ENCODE data around the gene STARD3. TPM values are rescaled to one million over a fixed set of nuclear protein-coding genes. Genes with fewer than 3 reads are reported as not detected.

The STARD3 gene
- total RNA-seq, 2 donors from 2014 or later, result 22.8 to 24.8 TPM

DNA sequence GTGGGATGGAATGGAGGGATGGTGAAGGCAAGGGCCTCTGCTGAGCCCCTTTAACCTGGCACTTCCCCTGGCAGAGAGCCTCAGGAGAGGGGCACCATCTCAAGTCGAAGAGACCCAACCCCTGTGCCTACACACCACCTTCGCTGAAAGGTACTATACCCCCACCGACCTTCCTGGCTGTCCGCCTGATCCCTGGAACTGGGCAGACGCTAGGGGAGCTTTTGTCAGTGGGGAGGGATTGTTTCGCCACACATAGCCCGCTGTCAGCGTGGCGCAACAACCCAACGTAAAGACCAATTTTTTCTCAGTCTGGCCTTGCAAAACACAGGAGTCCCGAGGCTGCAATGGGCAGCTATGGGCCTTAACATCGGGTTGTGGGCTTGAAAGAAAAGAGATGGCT lies 7.0 kb upstream of the STARD3 start:
- no peak for DNase-seq
- intact Hi-C loops (cut with DNase I), result no loop called here
- ATAC-seq, result no peak

DNA sequence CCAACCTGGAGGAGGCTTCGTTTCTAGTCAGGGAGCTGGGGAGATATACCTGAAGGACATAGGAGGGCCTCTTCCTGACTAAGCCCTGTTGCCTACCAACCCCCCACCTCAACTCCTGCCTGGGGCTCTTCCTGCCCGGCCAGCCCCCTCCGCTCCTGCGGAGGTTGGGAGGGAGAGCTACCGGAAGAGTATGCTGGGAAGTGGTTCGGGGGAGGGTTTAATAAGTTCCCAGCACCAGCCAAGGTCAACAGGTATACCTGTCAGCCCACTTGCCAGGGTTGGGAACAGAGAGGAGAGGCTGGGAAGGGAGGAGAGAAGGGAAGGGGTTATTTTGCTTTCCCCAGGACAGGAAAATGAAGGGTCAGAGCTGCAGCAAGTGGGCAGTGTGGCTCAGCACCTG lies 5.5 kb upstream of the STARD3 start:
- no peak for ATAC-seq
- DNase-seq, result no peak
- intact Hi-C loops (cut with DNase I), result no loop called here

DNA sequence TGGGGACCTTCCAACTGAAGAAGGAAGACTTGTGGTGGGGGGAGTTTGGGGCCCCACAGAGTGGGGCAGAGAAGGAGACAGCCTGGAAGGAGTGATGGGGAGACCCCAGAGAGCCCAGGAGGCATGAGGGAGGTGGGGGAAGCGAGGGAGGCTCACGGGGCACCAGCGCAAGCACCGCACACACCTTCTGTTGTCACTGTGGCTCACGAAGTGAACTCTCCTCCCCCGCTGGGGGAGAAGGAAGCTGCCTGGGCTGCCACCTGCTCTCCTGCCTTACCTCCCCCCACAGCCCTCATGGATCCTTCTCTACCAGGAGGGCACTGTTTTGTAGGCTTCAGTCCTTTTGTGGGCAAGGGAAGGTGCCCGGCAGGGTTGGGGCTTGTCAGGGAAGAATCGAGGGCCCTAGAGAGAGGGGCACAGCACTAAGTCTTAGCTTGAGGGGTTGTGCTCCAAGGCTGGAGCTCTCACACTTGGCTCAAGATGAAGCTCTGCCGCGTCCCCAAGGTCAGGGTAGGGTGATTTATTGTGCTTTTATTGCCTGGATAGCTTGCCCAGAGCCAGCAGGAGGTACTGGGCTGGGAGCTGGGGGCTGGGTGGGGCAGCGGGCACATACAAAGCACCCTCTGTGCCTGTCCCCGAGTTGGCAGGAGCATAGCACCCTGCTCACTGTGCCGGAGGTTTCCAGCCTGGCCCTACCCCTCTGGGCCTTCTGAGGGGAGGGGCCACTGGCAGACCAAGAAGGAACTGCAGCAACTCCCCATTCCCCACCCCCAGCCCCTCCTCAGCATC lies 4.6 kb upstream of the STARD3 start:
- intact Hi-C loops (cut with DNase I), result no loop called here
- ATAC-seq (peak in 1 of 2 donors; percentile 25), DNase-seq (no peak)

DNA sequence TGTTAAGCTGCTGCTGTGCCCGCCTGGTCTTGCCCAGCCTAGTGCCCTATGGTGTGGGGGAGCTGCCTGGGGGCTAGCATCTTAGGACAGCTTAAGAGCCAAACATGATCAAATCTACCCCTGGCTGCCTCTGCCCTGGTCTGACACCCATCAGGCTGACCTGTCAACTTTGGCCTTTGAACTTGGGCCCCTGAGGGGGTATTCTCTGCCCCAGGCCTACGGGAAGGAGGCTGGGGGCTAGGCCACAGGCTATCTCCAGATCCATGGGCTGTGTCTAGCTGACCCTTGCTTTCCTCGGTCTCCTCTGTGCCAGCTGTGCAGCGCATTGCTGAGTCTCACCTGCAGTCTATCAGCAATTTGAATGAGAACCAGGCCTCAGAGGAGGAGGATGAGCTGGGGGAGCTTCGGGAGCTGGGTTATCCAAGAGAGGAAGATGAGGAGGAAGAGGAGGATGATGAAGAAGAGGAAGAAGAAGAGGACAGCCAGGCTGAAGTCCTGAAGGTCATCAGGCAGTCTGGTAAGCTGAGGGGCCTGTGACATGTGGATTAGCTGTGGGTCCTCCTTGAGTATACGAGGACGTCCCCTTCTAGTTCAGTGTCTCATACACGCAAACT lies 3.3 kb upstream of the STARD3 start:
- intact Hi-C loops (cut with DNase I), result no loop called here
- no peak for ATAC-seq
- no peak for DNase-seq

DNA sequence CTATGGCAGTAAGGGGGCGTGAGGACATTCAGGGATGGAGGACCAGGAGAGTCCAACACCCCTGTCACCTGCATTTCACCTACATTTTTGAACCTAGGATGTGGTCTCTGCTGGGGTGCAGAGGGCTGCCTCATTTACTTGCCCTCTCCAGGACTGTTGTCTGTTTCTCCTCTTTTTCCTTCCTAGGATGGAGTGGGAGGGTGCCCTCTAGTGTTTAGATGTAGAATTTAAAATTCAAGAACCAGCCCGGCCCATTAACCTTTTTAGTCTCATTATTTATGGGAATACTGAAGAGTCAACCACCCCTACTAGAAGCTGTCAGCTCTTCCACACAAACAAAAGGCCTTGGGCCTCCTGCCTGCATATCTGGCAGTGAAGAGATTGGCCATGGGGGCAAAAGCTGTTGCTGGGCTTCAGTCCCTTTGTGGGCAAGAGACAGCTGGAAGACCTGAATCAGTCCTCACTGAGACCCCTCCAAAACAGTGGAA lies 2.5 kb upstream of the STARD3 start:
- DNase-seq, result no peak

DNA sequence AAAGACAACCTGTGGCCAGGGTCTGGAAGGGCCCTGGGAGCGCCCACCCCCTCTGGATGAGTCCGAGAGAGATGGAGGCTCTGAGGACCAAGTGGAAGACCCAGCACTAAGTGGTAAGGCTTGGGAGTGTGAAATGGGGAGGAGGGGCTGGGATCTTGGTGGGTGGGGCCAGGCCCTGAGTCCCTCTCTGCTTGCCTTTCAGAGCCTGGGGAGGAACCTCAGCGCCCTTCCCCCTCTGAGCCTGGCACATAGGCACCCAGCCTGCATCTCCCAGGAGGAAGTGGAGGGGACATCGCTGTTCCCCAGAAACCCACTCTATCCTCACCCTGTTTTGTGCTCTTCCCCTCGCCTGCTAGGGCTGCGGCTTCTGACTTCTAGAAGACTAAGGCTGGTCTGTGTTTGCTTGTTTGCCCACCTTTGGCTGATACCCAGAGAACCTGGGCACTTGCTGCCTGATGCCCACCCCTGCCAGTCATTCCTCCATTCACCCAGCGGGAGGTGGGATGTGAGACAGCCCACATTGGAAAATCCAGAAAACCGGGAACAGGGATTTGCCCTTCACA lies 1.2 kb upstream of the STARD3 start:
- ATAC-seq (no peak), DNase-seq (no peak)
- intact Hi-C loops (cut with DNase I), result no loop called here

More for the DNA sequence above, 2.5 kb upstream of the STARD3 start:
- ATAC-seq, result no peak
- intact Hi-C loops (cut with DNase I), result no loop called here

DNA sequence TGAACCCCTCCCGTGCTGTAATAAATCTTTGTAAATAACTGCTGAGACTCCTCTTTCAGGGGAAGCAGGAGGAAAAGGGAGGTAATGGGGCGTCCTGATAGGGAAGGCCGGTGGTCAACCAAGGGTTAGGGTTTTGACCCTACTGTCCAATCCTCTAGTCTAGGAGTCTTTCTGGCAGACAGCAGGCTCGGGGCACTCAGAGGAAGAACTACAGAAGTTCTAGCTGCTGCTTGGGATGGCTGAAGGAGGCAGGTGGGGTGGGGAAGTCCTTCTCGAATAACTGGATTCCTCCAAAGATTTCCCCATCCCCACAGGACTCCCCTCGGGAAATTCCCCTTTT lies 387 bp upstream of the STARD3 start:
- no peak for ATAC-seq

DNA sequence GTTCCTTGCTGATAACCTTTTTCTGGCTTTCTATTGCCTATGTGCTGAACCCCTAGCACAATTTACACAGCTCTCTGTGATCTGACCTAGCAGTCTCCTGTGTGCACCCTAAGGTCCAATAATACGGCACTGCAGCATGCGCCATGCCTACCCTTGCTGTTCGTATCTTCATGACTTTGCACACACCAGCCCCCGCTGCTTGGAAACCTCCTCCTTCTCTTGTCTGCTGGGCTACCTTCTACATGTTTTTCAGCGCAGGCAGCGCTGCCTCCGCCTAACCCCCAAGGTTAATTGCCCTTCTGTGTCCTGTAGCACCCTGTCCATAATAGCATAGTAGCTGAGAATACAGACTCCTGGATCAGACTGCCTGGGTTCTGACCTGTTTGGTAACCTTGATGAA lies 1.4 kb downstream of the STARD3 start:
- intact Hi-C loops (cut with DNase I), result no loop called here
- no peak for DNase-seq
- no peak for ATAC-seq

More for the DNA sequence above, 387 bp upstream of the STARD3 start:
- DNase-seq, result no peak
- intact Hi-C loops (cut with DNase I), result no loop called here

DNA sequence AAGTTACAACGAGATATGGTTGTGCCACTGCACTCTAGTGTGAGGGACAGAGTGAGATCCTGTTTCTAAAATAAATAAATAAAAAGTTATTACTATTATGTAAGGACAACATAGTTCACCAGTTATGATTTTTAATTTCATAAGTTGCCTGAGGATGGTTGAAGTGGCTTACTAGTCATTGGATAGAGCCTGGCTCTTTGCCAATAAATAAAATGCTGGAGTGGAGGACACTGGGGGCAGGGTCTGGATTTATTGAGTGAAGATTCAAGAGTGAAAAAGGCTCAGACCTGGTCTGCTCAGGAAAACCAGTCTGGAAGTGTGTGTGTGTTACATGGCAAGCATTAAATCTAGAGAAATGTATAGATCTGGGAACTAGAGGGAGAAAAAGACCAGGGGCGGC lies 2.1 kb downstream of the STARD3 start:
- DNase-seq (no peak), ATAC-seq (no peak)
- intact Hi-C loops (cut with DNase I), result no loop called here

DNA sequence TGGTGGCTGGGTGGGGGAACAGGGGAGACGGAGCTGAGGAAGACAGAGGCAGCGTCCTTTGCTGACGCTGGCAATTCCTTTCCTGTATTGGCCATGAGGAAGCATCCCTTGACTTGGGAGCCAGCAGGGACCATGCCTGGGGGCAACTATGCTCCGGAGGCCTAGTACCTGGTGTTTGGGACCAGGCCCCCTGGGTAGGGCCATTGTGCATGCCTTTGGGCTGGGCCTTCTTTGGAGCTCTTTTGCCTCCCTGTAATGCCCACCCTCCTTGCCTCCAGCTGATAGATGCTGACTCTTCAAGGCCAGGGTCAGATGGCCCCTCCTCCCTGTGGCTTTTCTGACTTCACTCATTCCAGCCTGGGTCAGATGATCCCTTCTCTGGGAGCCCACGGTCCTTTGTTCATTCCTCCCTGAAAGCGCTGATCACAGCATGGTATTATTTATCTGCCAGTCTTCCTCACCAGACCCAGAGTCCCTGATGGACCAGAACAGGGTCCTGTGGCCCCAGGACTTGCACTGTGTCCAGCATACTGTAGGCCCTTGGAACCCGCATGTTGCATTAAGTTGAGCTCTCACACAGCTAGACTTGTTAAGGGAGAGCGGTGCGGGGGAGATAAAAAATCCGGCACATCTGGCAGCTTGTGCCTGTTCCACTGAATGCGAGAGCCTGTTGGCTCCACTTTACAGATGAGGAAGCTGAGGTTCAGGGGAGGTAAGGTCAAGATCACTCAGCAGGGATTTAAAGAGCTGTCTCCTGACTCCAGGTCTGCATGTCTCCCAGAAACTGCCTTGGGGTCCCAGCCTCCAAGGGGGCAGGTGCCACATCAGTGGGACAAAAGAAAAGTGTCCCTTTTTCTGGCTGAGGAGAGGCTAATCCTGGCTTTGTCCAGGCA lies 2.9 kb downstream of the STARD3 start:
- ATAC-seq (no peak), DNase-seq (no peak)
- intact Hi-C loops (cut with DNase I), result no loop called here

DNA sequence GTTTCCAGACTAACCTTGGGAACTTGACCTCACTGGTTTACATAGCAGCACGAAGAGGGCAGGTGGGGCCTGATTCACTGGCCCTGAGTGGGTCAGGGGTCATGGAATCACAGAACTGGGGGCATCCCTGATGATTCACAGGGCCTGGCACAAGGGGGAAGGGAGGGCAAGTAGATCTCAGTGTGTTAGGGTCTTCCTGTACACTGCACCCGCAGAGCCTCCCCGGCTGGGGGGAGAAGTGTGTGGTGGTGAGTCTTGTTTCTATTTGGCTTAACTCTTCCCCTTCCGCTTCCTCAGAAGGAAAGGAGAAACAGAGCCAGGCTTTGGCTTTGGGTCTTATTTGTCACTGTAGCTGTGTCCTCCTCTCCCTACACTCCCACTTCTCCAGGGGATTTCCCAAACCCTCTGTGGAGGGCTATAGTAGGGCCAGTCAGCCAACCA lies 3.7 kb downstream of the STARD3 start:
- intact Hi-C loops (cut with DNase I), result no loop called here

DNA sequence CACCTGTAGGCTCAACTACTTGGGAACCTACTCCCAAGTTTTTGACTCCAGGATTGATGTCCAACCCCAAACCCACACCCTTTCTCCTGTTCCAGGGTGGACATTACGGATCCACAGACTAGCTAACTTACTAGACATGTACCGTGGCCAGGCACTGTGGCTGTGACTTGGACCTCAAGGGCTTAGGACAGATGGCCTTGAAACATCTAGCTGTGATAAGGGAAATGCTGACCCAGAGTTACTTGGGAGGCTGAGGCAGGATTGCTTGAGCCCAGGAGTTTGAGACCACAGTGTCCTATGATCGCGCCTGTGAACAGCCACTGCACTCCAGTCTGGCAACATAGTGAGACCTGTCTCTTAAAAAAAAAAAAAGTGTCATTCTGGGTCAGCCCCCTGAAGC lies 4.2 kb downstream of the STARD3 start:
- intact Hi-C loops (cut with DNase I), result no loop called here

More for the DNA sequence above, 3.7 kb downstream of the STARD3 start:
- ATAC-seq (no peak), DNase-seq (no peak)

DNA sequence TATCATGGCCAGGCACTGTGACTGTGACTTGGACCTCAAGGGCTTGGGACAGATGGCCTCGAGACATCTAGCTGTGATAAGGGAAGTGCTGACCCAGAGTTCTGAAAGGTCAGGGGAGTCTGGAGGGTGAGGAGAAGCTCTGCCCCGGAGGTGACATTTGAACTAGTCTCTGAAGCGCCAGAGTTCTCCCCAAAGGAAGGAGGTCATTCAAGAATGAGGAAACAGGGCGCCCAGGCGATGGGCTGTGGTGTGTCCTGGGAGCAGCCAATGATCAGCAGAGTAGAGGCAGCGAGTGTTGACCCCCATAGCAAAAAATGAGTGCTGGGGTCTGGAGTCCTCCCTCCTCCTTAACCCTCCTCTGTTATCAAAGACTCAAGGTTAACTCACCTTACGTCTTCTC lies 4.9 kb downstream of the STARD3 start:
- intact Hi-C loops (cut with DNase I), result no loop called here
- DNase-seq (no peak), ATAC-seq (no peak)

More for the DNA sequence above, 4.2 kb downstream of the STARD3 start:
- no peak for ATAC-seq
- no peak for DNase-seq

DNA sequence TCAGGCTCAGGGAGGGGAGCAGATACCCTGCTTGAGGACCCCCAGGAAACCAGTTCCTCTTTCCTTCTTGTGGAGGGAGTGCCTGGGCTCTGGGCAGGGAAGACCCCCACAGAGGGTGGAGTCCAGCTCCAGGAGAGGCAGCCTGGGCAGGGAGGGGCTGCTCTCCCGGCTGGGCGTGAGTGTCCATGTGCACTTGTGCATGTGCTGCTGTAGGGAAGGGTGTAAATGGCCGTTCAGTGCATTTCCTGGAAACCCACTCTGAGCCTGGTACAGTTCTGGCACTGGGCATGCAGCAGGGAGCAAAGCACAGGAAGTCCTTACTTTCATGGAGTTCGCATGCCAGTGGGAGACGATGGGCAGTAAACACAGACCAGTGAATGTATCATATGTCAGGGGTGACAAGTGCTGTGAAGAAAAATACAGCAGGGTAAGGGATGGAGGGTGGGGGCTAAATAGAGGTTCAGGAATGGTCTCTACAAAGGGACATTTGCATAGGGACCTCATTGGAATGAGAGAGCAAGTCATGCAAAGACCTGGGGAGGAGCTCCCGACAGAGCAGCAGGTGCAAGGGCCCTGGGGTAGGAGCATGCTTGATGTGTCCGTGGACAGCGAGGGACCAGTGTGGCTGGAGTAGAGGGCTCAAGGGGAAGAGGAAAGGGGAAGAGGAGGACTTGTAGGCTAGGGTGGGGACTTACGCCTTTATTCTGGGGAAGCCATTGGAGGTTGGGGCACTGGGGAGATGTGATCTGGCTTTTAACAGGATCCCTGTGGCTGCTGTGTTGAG lies 5.5 kb downstream of the STARD3 start:
- no peak for ATAC-seq
- no peak for DNase-seq
- intact Hi-C loops (cut with DNase I), result no loop called here

DNA sequence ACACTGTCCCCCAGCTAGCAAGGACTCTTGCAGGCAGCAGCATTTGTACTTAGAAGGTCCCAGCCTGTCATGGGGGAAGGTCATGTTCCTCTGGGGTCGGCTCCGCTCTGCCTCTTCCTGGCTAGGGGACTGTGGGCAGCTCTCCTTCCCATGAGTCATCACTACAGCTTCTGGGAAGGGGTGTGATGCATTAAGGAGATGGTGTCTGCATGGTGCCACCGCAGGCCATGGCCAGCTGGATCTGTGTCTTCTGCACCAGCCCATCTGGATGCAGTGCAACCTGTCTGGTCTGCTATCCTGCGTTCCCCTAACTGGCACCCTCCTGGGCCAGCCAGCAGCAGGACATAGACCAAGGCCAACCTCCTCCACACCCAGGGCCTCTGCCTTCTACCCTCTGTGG lies 6.3 kb downstream of the STARD3 start:
- DNase-seq (no peak), ATAC-seq (peak in 1 of 2 donors; percentile 55)
- intact Hi-C loops (cut with DNase I), result no loop called here

DNA sequence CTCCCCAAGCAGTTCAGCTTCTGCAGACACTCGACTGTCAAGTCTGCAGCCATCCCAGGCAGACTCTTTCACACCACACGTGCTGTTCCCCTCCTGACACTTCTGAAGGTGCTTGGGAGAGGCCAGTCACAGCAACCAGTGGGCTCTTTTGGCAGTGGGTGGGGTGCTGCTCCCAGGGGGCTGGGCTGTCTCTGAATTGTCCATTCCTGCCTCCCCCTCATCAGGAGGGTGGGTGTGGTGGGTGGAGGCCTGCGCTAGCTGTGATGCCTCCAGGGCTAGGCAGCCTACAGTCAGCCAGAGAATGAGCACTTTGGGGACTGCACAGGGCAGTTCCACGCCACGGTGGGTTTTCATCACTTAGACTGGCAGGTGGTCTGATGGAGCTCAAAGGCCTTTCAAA lies 10.3 kb downstream of the STARD3 start:
- intact Hi-C loops (cut with DNase I), result no loop called here
- ATAC-seq (no peak), DNase-seq (no peak)

DNA sequence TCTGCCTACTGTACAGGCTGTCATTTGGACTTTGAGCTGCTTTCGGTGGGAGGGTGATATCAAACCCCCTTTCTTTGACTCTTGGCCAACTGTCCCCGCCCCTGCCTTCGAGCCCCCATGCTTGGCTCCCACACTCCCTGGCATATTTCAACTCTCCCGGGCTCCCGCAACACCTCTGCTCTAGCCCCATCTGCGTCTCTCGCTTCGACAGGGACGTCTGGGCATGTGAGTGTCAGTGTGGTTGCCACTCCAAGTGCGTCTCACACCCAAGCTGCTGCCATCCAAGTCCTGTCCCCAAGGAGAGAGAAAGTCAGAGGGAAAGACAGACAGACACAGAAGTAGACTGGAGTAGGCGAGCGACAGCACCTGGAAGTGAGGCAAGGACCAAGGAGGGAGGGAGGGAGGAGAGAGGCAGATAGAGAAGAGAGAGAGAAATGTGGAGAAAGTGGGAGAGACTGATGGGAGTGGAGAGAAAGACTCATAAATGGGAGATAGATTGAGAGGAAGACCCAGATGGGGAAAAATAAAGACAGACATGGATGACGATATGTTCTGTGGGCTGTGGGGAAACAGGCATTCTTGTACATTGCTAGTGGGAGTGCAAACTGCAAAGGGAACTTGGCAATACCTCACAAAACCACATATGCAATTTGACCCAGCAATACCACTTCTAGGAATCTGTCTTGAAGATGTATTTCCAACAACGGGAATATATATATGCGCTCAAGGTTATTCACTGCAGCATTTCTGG lies 11.8 kb downstream of the STARD3 start:
- intact Hi-C loops (cut with DNase I), result no loop called here
- ATAC-seq (no peak), DNase-seq (no peak)

DNA sequence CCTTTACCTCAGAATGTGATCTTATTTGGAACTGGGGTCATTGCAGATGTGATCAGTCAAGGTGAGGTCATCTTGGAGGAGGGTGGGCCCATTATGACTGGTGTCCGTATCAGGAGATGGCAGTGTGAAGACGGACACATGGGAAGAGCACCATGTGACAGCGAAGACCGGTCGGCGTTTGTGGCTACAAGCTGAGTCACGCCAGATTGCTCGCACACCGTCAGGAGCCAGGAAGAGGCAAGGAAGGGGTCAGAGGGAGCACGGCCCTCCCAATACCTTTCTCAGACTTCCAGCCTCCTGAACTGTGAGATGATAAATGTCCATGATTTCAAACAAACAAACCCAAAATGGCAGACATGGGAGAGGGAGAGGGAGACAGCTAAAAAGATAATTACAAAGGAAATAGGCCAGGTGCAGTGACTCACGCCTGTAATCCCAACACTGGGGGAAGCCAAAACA lies 13.2 kb downstream of the STARD3 start:
- intact Hi-C loops (cut with DNase I), result no loop called here
- ATAC-seq, result no peak

More for the DNA sequence above, 13.2 kb downstream of the STARD3 start:
- DNase-seq, result no peak

All from left cardiac atrium (tissue), 4 donors.